ENCODE data around the gene AP2A2.

GRCh38 chr11:1060410-1060809, 134.7 kb downstream of the AP2A2 start:
- TF ChIP-seq EZH2phosphoT487 (IDR thresholded peaks at IDR 0.05; ENCODE audit: borderline replicate concordance): no peak
- no peak for TF ChIP-seq CTCF (IDR thresholded peaks at IDR 0.05 in 2 of 3, conservative IDR thresholded peaks at IDR 0.05 in 1 of 3; ENCODE audit: borderline replicate concordance in 1 of 3, insufficient read depth in 1 of 3, low read depth in 2 of 3, low read length in 2 of 3)
- no peak for TF ChIP-seq MAX (IDR thresholded peaks at IDR 0.05)
- TF ChIP-seq RAD21 (IDR thresholded peaks at IDR 0.05; ENCODE audit: low read depth): no peak
- TF ChIP-seq SIN3A (IDR thresholded peaks at IDR 0.05; ENCODE audit: low read depth): no peak
- TF ChIP-seq FOSL1 (IDR thresholded peaks at IDR 0.05; ENCODE audit: low read depth): no peak
- no peak for TF ChIP-seq CBX3 (IDR thresholded peaks at IDR 0.05; ENCODE audit: low read depth)
- no peak for TF ChIP-seq YY1 (IDR thresholded peaks at IDR 0.05; ENCODE audit: extremely low read depth, insufficient replicate concordance, low read depth, low read length)
